CD4-positive, alpha-beta T cell treated with Interleukin-10 for 1 hour (primary cell): Measurements from ENCODE around the gene SMARCE1.
A peak's percentile ranks its signal among the peaks of the same experiment; 100 is the strongest.

Experiments used
- DNase-seq: peaks from one replicate; pipeline ENCODE4 v3.0.0-alpha.2; 2020

The SMARCE1 gene

GRCh38 chr17:40577611-40578065 lies 70.0 kb downstream of the SMARCE1 start:
- DNase-seq, result peak; percentile 51

- peak; percentile 44 for DNase-seq
These were observed 71.4 kb downstream of the SMARCE1 start for GRCh38 chr17:40576113-40576740.
